GM18517 (cell line): ENCODE data around the gene TERB1.

Experiments used
- ATAC-seq: cut with Tn5 transposase; IDR thresholded peaks from one replicate; pipeline ENCODE4 v1.9.1; 2021; ENCODE audit warnings: mild to moderate bottlenecking, moderate library complexity; ENCODE audit not compliant: unreplicated experiment

TERB1 gene

GRCh38 chr16:66751053-66751302 lies 50.4 kb downstream of the TERB1 start:
- no peak for ATAC-seq

- no peak for ATAC-seq
Observed at GRCh38 chr16:66750279-66751052, 50.9 kb downstream of the TERB1 start.

GRCh38 chr16:66746682-66747081 lies 54.7 kb downstream of the TERB1 start:
- no peak for ATAC-seq

- ATAC-seq = no peak
Observed at GRCh38 chr16:66746048-66746447, 55.3 kb downstream of the TERB1 start.

GRCh38 chr16:66741950-66742808 lies 59.2 kb downstream of the TERB1 start:
- ATAC-seq = no peak

- no peak for ATAC-seq
Observed at GRCh38 chr16:66741169-66741900, 60.0 kb downstream of the TERB1 start.

GRCh38 chr16:66740533-66740932 lies 60.9 kb downstream of the TERB1 start:
- no peak for ATAC-seq

GRCh38 chr16:66740010-66740409 lies 61.4 kb downstream of the TERB1 start:
- ATAC-seq = no peak

GRCh38 chr16:66735891-66736290 lies 65.5 kb downstream of the TERB1 start:
- no peak for ATAC-seq

- ATAC-seq = no peak
Observed at GRCh38 chr16:66731101-66731500, 70.3 kb downstream of the TERB1 start.

- no peak for ATAC-seq
Observed at GRCh38 chr16:66728804-66729203, 72.6 kb downstream of the TERB1 start.

- no peak for ATAC-seq
Observed at GRCh38 chr16:66728117-66728787, 73.1 kb downstream of the TERB1 start.

GRCh38 chr16:66720766-66721165 lies 80.6 kb downstream of the TERB1 start:
- ATAC-seq = no peak

- no peak for ATAC-seq
Observed at GRCh38 chr16:66719246-66719645, 82.1 kb downstream of the TERB1 start.

GRCh38 chr16:66717776-66718175 lies 83.6 kb downstream of the TERB1 start:
- no peak for ATAC-seq

GRCh38 chr16:66717112-66717675 lies 84.2 kb downstream of the TERB1 start:
- no peak for ATAC-seq

GRCh38 chr16:66714654-66715307 lies 86.6 kb downstream of the TERB1 start:
- ATAC-seq = no peak

GRCh38 chr16:66714062-66714461 lies 87.3 kb downstream of the TERB1 start:
- no peak for ATAC-seq

- ATAC-seq = no peak
Observed at GRCh38 chr16:66713076-66713475, 88.3 kb downstream of the TERB1 start.

- no peak for ATAC-seq
Observed at GRCh38 chr16:66712512-66712911, 88.9 kb downstream of the TERB1 start.
